IMR-90 (cell line): Measurements from ENCODE around the gene NOP10. TPM values are rescaled to one million over a fixed set of nuclear protein-coding genes. Genes with fewer than 3 reads are reported as not detected.
A peak's percentile ranks its signal among the peaks of the same experiment; 100 is the strongest.

Source experiments
- ATAC-seq: fragments of 200-7000 bp; cut with Tn5 transposase; 2 replicates; pipeline ENCODE4 v1.9.1; 2020; ENCODE audit warnings: low read depth, mild to moderate bottlenecking, moderate library complexity
- BruUV-seq: library from RNA; stranded (reverse); fragments of 400-500 nt; replicated peaks from 2 replicates; lab custom pipeline; 2021; lab: Mats Ljungman, UMichigan
- CTCF ChIA-PET: fragments of 300-600 bp; formaldehyde crosslinking; extraction: SDS; loops from one replicate; lab custom pipeline; 2021; ENCODE audit warnings: antibody characterized with exemption; lab: Yijun Ruan, JAX
- POLR2A ChIA-PET: fragments of 300-600 bp; sonication (Branson Sonifier 250); formaldehyde crosslinking; loops from one replicate; lab custom pipeline; 2022; ENCODE audit warnings: antibody characterized with exemption; ENCODE audit not compliant: unreplicated experiment; lab: Charles Lee
- DNase-seq: peaks from one replicate; pipeline ENCODE4 v3.0.0; 2013
- H2AFZ ChIP-seq: replicated peaks from 2 replicates; pipeline ENCODE3; 2013; ENCODE audit warnings: low read length, mild to moderate bottlenecking; ENCODE audit not compliant: poor library complexity
- H2AK5ac ChIP-seq: 2 replicates; pipeline ENCODE4 v1.6.1; 2013; ENCODE audit warnings: low read depth, low read length, inconsistent platforms
- H2AK9ac ChIP-seq: replicated peaks from 2 replicates; pipeline ENCODE3; 2013; ENCODE audit warnings: mild to moderate bottlenecking, low read depth, low read length, moderate library complexity; ENCODE audit not compliant: poor library complexity
- H2BK120ac ChIP-seq: 2 replicates; pipeline ENCODE4 v1.6.1; 2013; ENCODE audit warnings: low read depth, low read length, inconsistent platforms
- H2BK15ac ChIP-seq: 3 replicates; pipeline ENCODE4 v1.6.1; 2013; ENCODE audit warnings: low read depth, low read length, inconsistent platforms
- H2BK20ac ChIP-seq: 2 replicates; pipeline ENCODE4 v1.6.1; 2013; ENCODE audit warnings: low read depth, mild to moderate bottlenecking, inconsistent platforms, low read length, moderate library complexity
- H2BK5ac ChIP-seq: 2 replicates; pipeline ENCODE4 v1.6.1; 2013; ENCODE audit warnings: mild to moderate bottlenecking, low read depth, low read length, inconsistent platforms; ENCODE audit not compliant: poor library complexity, severe bottlenecking
- H3K14ac ChIP-seq: replicated peaks from 2 replicates; pipeline ENCODE4 v1.6.1; 2013; ENCODE audit warnings: low read depth, low read length, inconsistent platforms
- H3K18ac ChIP-seq: 2 replicates; pipeline ENCODE4 v1.6.1; 2013; ENCODE audit warnings: low read depth, low read length, control low read depth
- H3K23ac ChIP-seq: 2 replicates; pipeline ENCODE4 v1.6.1; 2013; ENCODE audit warnings: low read depth, low read length, inconsistent platforms
- H3K27ac ChIP-seq: 2 replicates; pipeline ENCODE4 v1.5.1; 2013; ENCODE audit warnings: mild to moderate bottlenecking, control low read depth, low read length; ENCODE audit not compliant: insufficient read depth
- H3K27me3 ChIP-seq: 2 replicates; pipeline ENCODE4 v1.6.1; 2013; ENCODE audit warnings: low read length; ENCODE audit not compliant: control insufficient read depth, insufficient read depth
- H3K36me3 ChIP-seq: 2 replicates; pipeline ENCODE4 v1.6.1; 2013; ENCODE audit warnings: low read length, mixed read lengths; ENCODE audit not compliant: control insufficient read depth, insufficient read depth
- H3K4ac ChIP-seq: 2 replicates; pipeline ENCODE4 v1.6.1; 2013; ENCODE audit warnings: low read depth, low read length, inconsistent platforms
- H3K4me1 ChIP-seq: 2 replicates; pipeline ENCODE4 v1.6.1; 2013; ENCODE audit warnings: low read length, mixed read lengths; ENCODE audit not compliant: control insufficient read depth, insufficient read depth
- H3K4me2 ChIP-seq: 2 replicates; pipeline ENCODE4 v1.6.1; 2013; ENCODE audit warnings: low read depth, mild to moderate bottlenecking, control low read depth, low read length, moderate library complexity
- H3K4me3 ChIP-seq: 2 replicates; pipeline ENCODE4 v1.5.1; 2013; ENCODE audit warnings: low read depth, mild to moderate bottlenecking, control low read depth, low read length, moderate library complexity; ENCODE audit not compliant: insufficient read depth
- H3K56ac ChIP-seq: 2 replicates; pipeline ENCODE4 v1.6.1; 2013; ENCODE audit warnings: low read length, inconsistent platforms; ENCODE audit not compliant: insufficient read depth; ENCODE audit errors: extremely low read depth
- H3K79me1 ChIP-seq, 2 experiments: 2 replicates each; pipeline ENCODE4 v1.6.1; 2013; ENCODE audit warnings: low read length in 2 of 2, inconsistent platforms in 1 of 2, low read depth in 1 of 2
- H3K9ac ChIP-seq: 2 replicates; pipeline ENCODE4 v1.6.1; 2013; ENCODE audit warnings: low read depth, low read length, control low read depth
- H3K9me1 ChIP-seq: 2 replicates; pipeline ENCODE4 v1.6.1; 2013; ENCODE audit warnings: low read length, inconsistent platforms; ENCODE audit not compliant: insufficient read depth
- H3K9me3 ChIP-seq: 2 replicates; pipeline ENCODE4 v1.6.1; 2013; ENCODE audit warnings: low read length; ENCODE audit not compliant: control insufficient read depth, insufficient read depth
- H4K20me1 ChIP-seq: 2 replicates; pipeline ENCODE4 v1.6.1; 2013; ENCODE audit warnings: low read length, inconsistent platforms; ENCODE audit not compliant: insufficient read depth
- H4K5ac ChIP-seq: 2 replicates; pipeline ENCODE4 v1.6.1; 2013; ENCODE audit warnings: mild to moderate bottlenecking, low read depth, low read length, control low read depth
- H4K8ac ChIP-seq, 2 experiments: 2 replicates each; pipeline ENCODE4 v1.6.1; 2013; ENCODE audit warnings: low read depth in 2 of 2, low read length in 2 of 2, control low read depth in 1 of 2, inconsistent platforms in 1 of 2
- H4K91ac ChIP-seq: 2 replicates; pipeline ENCODE4 v1.6.1; 2013; ENCODE audit warnings: low read depth, low read length, inconsistent platforms; ENCODE audit not compliant: insufficient read depth
- CEBPB ChIP-seq: IDR thresholded peaks from 2 replicates; pipeline ENCODE4 v1.6.1; 2012; ENCODE audit warnings: low read depth, low read length, improper control_type of control experiment
- CHD1 ChIP-seq: IDR thresholded peaks from 2 replicates; pipeline ENCODE4 v1.6.1; 2012; ENCODE audit warnings: low read depth, low read length, improper control_type of control experiment
- CTCF ChIP-seq: conservative IDR thresholded peaks from 2 replicates; pipeline ENCODE4 v1.5.1; 2012; ENCODE audit warnings: mild to moderate bottlenecking, low read depth, low read length, improper control_type of control experiment
- MAFK ChIP-seq: IDR thresholded peaks from 2 replicates; pipeline ENCODE4 v1.6.1; 2012; ENCODE audit warnings: low read depth, low read length, improper control_type of control experiment
- MAZ ChIP-seq: IDR thresholded peaks from 2 replicates; pipeline ENCODE4 v1.6.1; 2012; ENCODE audit warnings: low read depth, mild to moderate bottlenecking, low read length, improper control_type of control experiment, moderate library complexity, borderline replicate concordance
- RCOR1 ChIP-seq: IDR thresholded peaks from 2 replicates; pipeline ENCODE4 v1.6.1; 2012; ENCODE audit warnings: mild to moderate bottlenecking, low read length, improper control_type of control experiment; ENCODE audit not compliant: insufficient replicate concordance
- RFX5 ChIP-seq: IDR thresholded peaks from 2 replicates; pipeline ENCODE4 v1.8.0; 2012; ENCODE audit warnings: low read depth, mild to moderate bottlenecking, low read length, moderate library complexity
- SMC3 ChIP-seq: fragments of 150-350 bp; IDR thresholded peaks from 2 replicates; pipeline ENCODE4 v1.6.1; 2016; ENCODE audit warnings: low read depth, mild to moderate bottlenecking, antibody characterized with exemption, low read length, moderate library complexity
- USF2 ChIP-seq: fragments of 150-350 bp; IDR thresholded peaks from 2 replicates; pipeline ENCODE4 v1.6.1; 2017; ENCODE audit warnings: mild to moderate bottlenecking, antibody characterized with exemption, low read length, low read depth
- dilution Hi-C: fragments of 300-500 bp; cut with HindIII; formaldehyde crosslinking; loops from one replicate; pipeline ENCODE4 v1.14.3; 2018; ENCODE audit warnings: low sequenced_read_pairs; ENCODE audit not compliant: unreplicated experiment
- in situ Hi-C: fragments of 300-500 bp; cut with MboI; formaldehyde crosslinking; loops from 3 replicates; pipeline ENCODE4 v1.14.3; 2019; ENCODE audit warnings: low sequenced_read_pairs, inconsistent platforms, mixed read lengths
- intact Hi-C: fragments of 100-400 bp; cut with micrococcal nuclease; formaldehyde crosslinking; loops from 2 replicates; pipeline ENCODE4 v1.10.0; 2022
- polyA plus RNA-seq, 3 experiments: library from polyadenylated mRNA; depleted of rRNA; stranded (reverse); fragments of >200 nt; gene quantifications; 2 replicates each; pipeline ENCODE4 v1.2.3, GENCODE V29; 2012; ENCODE audit warnings: low replicate concordance in 1 of 3
- total RNA-seq: library from RNA; depleted of rRNA; stranded (reverse); fragments of >200 nt; gene quantifications from 2 replicates; pipeline ENCODE4 v1.2.3, GENCODE V29; 2012

NOP10 gene
- total and polyA plus RNA-seq, 2 of the 4 experiments (the other 2 are of a cell fraction) = 141 to 468 TPM

- H3K14ac ChIP-seq = no peak overlapping the region
- POLR2A ChIA-PET = no interaction called here
Observed at GRCh38 chr15:34304613-34305012, 38.3 kb downstream of the NOP10 start.

More at GRCh38 chr15:34304613-34305012, 38.3 kb downstream of the NOP10 start:
- in situ Hi-C loops = no loop called here
- TF ChIP-seq SMC3 (no peak), CTCF (no peak), RCOR1 (no peak), USF2 (peak; percentile 73), RFX5 (no peak), CEBPB (no peak), MAFK (peak; percentile 62), MAZ (no peak), CHD1 (no peak)
- Histone ChIP-seq H3K27me3 (no peaks in the 10 kb centered on the region), H3K27ac (no peak overlapping the region), H3K9me1 (no peaks in the 10 kb centered on the region), H2BK20ac (no peak overlapping the region), H3K18ac (no peak overlapping the region), H2BK15ac (no peak overlapping the region), H4K91ac (no peak overlapping the region), H2AK9ac (no peak overlapping the region), H3K36me3 (no peaks in the 10 kb centered on the region), H3K23ac (no peak overlapping the region), H3K4ac (no peak overlapping the region), H3K79me1 (peaks cover 7 to 8% of the 10 kb centered on the region in 2 experiments; a peak in 3 of 4 replicates), H2BK5ac (no peak overlapping the region), H2BK120ac (no peak overlapping the region), H3K9me3 (no peaks in the 10 kb centered on the region), H3K4me3 (no peak overlapping the region), H3K9ac (no peak overlapping the region), H3K56ac (no peak overlapping the region), H4K8ac (no peak overlapping the region), H2AK5ac (no peak overlapping the region), H4K5ac (no peak overlapping the region), H3K4me1 (peaks cover 3% of the 10 kb centered on the region; the same call in 1 of the 2 replicates), H3K4me2 (peak overlapping the region; percentile 54; the same call in 1 of the 2 replicates), H4K20me1 (no peaks in the 10 kb centered on the region; the same call in 1 of the 2 replicates), H2AFZ (no peak overlapping the region)
- ATAC-seq = peak; percentile 87
- CTCF ChIA-PET = no interaction called here
- BruUV-seq = no TSS peak
- peak; percentile 82 for DNase-seq
- dilution Hi-C loops = no loop called here
- intact Hi-C loops = no loop called here
